ENCODE results near the gene KCNG1.

DNA sequence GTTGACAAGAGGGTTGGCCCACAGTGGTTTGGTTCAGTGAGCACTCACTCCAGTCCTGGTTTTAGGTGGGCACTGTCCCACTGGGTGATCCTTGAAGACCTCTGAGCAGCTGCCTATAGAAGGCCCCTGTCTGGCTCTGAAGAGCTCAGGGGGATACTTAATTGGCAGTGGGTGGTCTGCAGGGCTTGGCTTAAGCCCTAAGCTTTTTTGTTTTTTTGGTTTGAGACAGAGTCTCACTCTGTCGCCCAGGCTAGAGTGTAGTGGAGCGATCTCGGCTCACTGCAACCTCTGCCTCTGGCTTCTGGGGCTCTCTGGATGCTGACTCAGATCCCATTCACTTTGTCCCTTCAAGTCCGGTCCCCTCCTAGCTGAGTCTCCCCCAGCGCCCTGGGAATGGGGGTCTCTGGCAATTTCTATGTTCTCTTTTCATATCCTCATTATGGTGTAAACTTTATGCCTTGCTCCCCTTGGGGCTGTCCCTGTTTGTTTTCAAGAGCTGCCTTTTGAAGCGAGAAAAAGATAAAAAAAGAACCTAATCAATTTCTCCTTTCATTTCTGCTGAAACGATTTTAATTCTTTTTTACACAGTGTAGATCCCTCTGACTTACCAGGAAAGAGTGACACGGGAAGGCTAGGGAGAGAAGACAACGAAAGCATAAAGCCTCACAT lies 12.2 kb upstream of the KCNG1 start:
- no peak for TF ChIP-seq POLR2AphosphoS5 (IDR thresholded peaks at IDR 0.05; ENCODE audit: low read depth)
- no peak for TF ChIP-seq REST (IDR thresholded peaks at IDR 0.05; ENCODE audit: unreplicated experiment)
- TF ChIP-seq, protein P1, sequence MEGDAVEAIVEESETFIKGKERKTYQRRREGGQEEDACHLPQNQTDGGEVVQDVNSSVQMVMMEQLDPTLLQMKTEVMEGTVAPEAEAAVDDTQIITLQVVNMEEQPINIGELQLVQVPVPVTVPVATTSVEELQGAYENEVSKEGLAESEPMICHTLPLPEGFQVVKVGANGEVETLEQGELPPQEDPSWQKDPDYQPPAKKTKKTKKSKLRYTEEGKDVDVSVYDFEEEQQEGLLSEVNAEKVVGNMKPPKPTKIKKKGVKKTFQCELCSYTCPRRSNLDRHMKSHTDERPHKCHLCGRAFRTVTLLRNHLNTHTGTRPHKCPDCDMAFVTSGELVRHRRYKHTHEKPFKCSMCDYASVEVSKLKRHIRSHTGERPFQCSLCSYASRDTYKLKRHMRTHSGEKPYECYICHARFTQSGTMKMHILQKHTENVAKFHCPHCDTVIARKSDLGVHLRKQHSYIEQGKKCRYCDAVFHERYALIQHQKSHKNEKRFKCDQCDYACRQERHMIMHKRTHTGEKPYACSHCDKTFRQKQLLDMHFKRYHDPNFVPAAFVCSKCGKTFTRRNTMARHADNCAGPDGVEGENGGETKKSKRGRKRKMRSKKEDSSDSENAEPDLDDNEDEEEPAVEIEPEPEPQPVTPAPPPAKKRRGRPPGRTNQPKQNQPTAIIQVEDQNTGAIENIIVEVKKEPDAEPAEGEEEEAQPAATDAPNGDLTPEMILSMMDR (conservative IDR thresholded peaks at IDR 0.05; ENCODE audit: low read depth in 2 of 2), result no peak
- TF ChIP-seq EZH2 (IDR thresholded peaks at IDR 0.05; ENCODE audit: low read depth, unreplicated experiment), result no peak
- no peak for TF ChIP-seq JUNB (IDR thresholded peaks at IDR 0.05; ENCODE audit: unreplicated experiment)
- no peak for TF ChIP-seq EZH2phosphoT487 (IDR thresholded peaks at IDR 0.05; ENCODE audit: unreplicated experiment)
- TF ChIP-seq CREB1 (CRISPR knock-in tag; IDR thresholded peaks at IDR 0.05; ENCODE audit: low read depth), result no peak
- TF ChIP-seq NANOG (IDR thresholded peaks at IDR 0.05; ENCODE audit: borderline replicate concordance), result no peak
- TF ChIP-seq ZNF331 (CRISPR knock-in tag; IDR thresholded peaks at IDR 0.05; ENCODE audit: low read depth), result no peak
- no peak for TF ChIP-seq STAT1 (IDR thresholded peaks at IDR 0.05; ENCODE audit: unreplicated experiment)
